Measurements from ENCODE around the gene BZW2.

Gene BZW2

DNA sequence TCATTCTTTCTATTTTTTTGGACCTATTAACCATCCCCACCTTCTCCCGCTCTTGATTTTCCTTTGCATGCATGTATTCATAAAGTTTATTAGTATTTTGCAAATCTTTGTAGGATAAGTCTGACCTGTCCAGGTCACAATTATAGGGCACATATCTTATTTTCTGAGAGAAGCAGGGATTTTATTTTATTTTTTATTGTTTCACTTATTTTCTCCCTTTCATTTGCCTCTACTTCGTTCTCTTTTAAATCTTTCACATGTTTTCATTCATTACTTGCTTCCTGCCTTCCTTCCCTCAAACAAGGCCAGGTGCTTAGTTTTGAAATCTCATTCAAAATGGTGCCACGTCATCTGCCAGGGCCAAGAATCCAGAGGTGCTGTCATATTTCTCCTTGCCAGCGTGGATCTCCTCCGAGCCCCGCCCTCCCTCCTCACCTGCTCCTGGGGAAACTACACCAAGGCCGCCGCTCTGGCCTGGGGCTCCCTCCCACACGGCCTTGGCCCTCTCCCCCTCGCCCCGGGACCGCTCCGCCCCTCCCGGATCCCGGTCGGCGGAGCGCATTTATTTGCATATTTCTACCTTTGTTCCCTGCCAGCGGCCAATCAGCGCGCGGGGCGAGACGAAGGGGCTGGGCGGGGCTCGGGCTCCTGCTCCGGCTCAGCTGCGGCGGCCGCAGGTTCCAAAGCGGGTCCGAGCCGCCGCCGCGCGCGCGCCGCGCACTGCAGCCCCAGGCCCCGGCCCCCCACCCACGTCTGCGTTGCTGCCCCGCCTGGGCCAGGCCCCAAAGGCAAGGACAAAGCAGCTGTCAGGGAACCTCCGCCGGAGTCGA is 107.3 kb downstream of the BZW2 start, which contains the start of gene TSPAN13:
Gene TSPAN13, plus strand, starts transcription at position 654 of the 830 bp plus-strand sequence. CDS start 213 bp downstream, outside the sequence.
- DNase-seq (ENCODE audit: low read depth in 2 of 2) = peak; percentile 51 to 60

DNA sequence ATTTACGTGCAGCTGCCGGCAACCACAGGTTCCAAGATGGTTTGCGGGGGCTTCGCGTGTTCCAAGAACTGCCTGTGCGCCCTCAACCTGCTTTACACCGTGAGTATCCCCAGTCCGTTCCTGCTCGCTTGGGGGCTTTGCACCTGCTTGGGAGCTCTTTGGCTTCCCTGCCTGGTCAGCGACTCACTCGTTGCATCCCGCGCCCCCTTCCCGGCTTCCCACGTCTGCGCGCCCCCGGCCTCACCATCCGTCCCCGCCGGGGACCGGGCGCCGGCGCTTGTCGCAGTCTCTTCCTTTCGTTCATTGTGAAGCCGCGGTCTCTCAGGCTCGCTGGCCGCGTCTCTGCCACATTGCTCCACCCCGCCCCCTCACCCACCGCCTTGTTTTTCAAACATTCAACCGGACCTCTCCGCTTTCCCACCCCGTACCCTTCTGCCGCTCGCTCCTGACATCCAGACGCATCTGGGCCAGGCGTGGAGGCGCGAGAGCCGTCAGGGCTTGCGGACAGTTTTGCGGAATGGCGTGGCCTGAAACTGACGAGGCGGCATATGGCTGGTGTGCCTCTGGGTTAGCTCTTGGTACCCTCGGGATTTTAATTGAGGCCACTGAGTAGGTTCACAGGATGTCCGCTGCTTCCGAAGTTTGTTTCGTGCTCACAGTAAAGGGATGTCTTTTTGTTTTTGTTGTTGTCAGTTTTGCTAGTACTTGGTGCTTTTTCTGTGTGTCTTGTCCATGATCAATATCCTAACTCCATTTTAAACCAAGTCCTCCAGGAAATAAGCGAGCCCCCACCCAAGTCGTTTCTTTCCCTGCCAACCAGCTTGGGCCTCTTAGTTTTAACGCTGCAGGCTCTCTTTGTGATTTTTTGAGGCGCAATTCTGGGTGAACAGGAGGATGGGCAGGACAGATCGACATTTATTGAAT is 108.2 kb downstream of the BZW2 start:
- DNase-seq (ENCODE audit: low read depth in 2 of 2) = peak in 1 of 2 donors; percentile 0

DNA sequence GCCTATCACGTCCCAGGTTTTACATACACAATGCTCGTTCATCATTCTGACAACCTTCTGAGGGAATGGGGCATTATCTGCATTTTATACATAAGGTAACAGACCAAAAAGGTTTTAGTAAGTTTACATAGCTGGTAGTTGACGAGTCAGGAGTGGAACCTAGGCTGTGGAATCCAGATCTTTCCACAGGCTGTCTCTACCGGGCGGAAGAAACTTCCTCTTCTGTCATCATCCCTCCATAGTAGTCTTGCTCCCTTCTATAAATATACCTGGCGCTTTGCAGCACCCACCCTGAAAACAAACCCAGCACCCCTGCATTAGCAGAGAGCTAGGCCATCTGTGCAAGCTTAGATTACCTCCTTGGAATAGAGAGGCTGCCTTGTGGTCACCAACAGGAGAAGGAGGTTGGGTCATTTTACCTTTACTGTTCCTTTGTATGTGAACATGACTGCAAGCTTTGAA is 108.9 kb downstream of the BZW2 start:
- no peak for DNase-seq (ENCODE audit: low read depth in 2 of 2)

- DNase-seq (ENCODE audit: low read depth in 2 of 2) = no peak
These were observed 109.4 kb downstream of the BZW2 start for GRCh38 chr7:16755397-16755796.
